Astrocyte (in vitro differentiated cells and primary cell): ENCODE data around the gene SLC19A1. TPM values are rescaled to one million over a fixed set of nuclear protein-coding genes. Genes with fewer than 3 reads are reported as not detected.

Experiments used
- DNase-seq: peaks from one replicate; pipeline ENCODE4 v3.0.0-alpha.2; 2010; ENCODE audit warnings: low read depth
- FAIRE-seq: peaks from 2 replicates; lab custom pipeline; 2011; peaks lifted over from hg19 to GRCh38; lab: Jason Lieb, UNC
- H2AFZ ChIP-seq: 2 replicates; pipeline ENCODE4 v1.6.0; 2012; ENCODE audit warnings: low read depth, low read length, inconsistent platforms
- H3K27ac ChIP-seq: 2 replicates; pipeline ENCODE4 v1.5.1; 2011; ENCODE audit warnings: low read depth, low read length, inconsistent platforms
- H3K27me3 ChIP-seq: 2 replicates; pipeline ENCODE4 v1.6.0; 2011; ENCODE audit warnings: low read length, inconsistent platforms; ENCODE audit not compliant: insufficient read depth
- H3K36me3 ChIP-seq: 2 replicates; pipeline ENCODE4 v1.5.1; 2011; ENCODE audit warnings: low read length, inconsistent platforms; ENCODE audit not compliant: insufficient read depth
- H3K4me1 ChIP-seq: 2 replicates; pipeline ENCODE4 v1.5.1; 2011; ENCODE audit warnings: low read length, inconsistent platforms; ENCODE audit not compliant: insufficient read depth
- H3K4me2 ChIP-seq: 2 replicates; pipeline ENCODE4 v1.6.0; 2012; ENCODE audit warnings: low read length, inconsistent platforms
- H3K4me3 ChIP-seq: 2 replicates; pipeline ENCODE4 v1.5.1; 2011; ENCODE audit warnings: low read depth, mild to moderate bottlenecking, low read length, inconsistent platforms; ENCODE audit not compliant: insufficient read depth
- H3K79me2 ChIP-seq: 2 replicates; pipeline ENCODE4 v1.6.0; 2012; ENCODE audit warnings: mild to moderate bottlenecking, low read length, inconsistent platforms; ENCODE audit not compliant: insufficient read depth
- H3K9ac ChIP-seq: 2 replicates; pipeline ENCODE4 v1.6.0; 2012; ENCODE audit warnings: mild to moderate bottlenecking, low read length, inconsistent platforms
- H3K9me3 ChIP-seq: 2 replicates; pipeline ENCODE4 v1.5.1; 2012; ENCODE audit warnings: low read depth, mild to moderate bottlenecking, low read length, inconsistent platforms; ENCODE audit not compliant: insufficient read depth
- H4K20me1 ChIP-seq: 2 replicates; pipeline ENCODE4 v1.6.0; 2012; ENCODE audit warnings: low read length, inconsistent platforms; ENCODE audit not compliant: insufficient read depth
- H3K27ac Mint-ChIP-seq: one replicate; pipeline ENCODE4 v1.8.0; 2021; ENCODE audit warnings: mild to moderate bottlenecking, mixed read lengths; ENCODE audit not compliant: unreplicated experiment
- H3K27me3 Mint-ChIP-seq: one replicate; pipeline ENCODE4 v1.8.0; 2021; ENCODE audit warnings: low read depth, mixed read lengths; ENCODE audit not compliant: unreplicated experiment
- H3K36me3 Mint-ChIP-seq: one replicate; pipeline ENCODE4 v1.8.0; 2021; ENCODE audit warnings: low read depth, mixed read lengths; ENCODE audit not compliant: unreplicated experiment
- H3K4me1 Mint-ChIP-seq: one replicate; pipeline ENCODE4 v1.8.0; 2021; ENCODE audit warnings: low read depth, mixed read lengths; ENCODE audit not compliant: unreplicated experiment
- H3K4me3 Mint-ChIP-seq: one replicate; pipeline ENCODE4 v1.8.0; 2021; ENCODE audit warnings: mild to moderate bottlenecking, moderate library complexity, mixed read lengths; ENCODE audit not compliant: unreplicated experiment
- H3K9me3 Mint-ChIP-seq: one replicate; pipeline ENCODE4 v1.8.0; 2021; ENCODE audit warnings: mild to moderate bottlenecking, mixed read lengths; ENCODE audit not compliant: unreplicated experiment
- EZH2 ChIP-seq: IDR thresholded peaks from 2 replicates; pipeline ENCODE4 v1.6.1; 2012; ENCODE audit warnings: mild to moderate bottlenecking, low read length, inconsistent platforms; ENCODE audit not compliant: insufficient read depth
- total RNA-seq: library from RNA; stranded (reverse); gene quantifications from 2 replicates; pipeline ENCODE4 v1.2.1, GENCODE V29; 2021
- TF ChIP-seq, protein P1 (sequence below): IDR thresholded peaks from 2 replicates; pipeline ENCODE4 v1.5.1; 2011; ENCODE audit warnings: low read depth, mild to moderate bottlenecking, inconsistent platforms, low read length, moderate library complexity; ENCODE audit not compliant: insufficient read depth

SLC19A1 gene
- total RNA-seq, 1 donor from 2014 or later, result 11.7 TPM

DNA sequence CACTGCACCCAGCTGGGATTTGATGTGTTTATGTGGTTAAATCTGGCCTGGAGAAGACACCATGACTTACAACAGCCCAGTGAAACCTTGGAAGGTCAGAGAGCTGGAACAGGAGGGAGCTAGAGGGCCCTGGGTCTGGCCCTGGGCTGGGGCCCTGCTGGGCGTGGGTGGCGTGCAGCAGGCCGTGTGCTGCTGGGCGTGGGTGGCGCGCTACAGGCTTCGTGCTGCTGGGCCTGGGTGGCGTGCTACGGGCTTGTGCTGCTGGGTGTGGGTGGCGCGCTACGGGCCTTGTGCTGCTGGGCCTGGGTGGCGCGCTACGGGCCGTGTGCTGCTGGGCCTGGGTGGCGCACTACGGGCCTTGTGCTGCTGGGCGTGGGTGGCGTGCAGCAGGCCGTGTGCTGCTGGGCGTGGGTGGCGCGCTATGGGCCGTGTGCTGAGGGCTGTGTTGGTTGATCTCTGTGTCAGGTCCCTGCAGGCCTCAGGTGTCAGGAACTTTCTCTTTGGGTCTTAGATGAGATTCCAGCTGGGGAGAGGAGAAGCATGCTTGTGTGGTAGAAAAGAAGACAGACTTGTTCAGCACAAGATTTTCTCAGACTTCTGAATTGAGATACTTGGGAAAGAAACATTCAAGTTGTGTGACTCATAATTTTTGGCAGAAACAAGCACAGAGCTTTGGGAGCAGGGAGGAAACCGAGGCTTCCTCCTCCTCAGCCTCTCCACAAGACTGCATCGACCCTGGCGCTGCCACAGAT lies 71.3 kb downstream of the SLC19A1 start:
- Histone ChIP-seq H2AFZ (peak overlapping the region; percentile 60), H3K4me3 (peak overlapping the region; percentile 9), H3K9ac (peak overlapping the region; percentile 72), H3K27ac (peak overlapping the region; percentile 87), H3K36me3 (peaks cover 3% of the 10 kb centered on the region), H4K20me1 (peaks cover 27% of the 10 kb centered on the region), H3K27me3 (no peaks in the 10 kb centered on the region), H3K4me1 (peaks cover 22% of the 10 kb centered on the region), H3K4me2 (peak overlapping the region; percentile 74), H3K79me2 (peaks cover 39% of the 10 kb centered on the region), H3K9me3 (no peaks in the 10 kb centered on the region)
- DNase-seq (peak; percentile 95), FAIRE-seq (peak; percentile 90)
- H3K27me3 Mint-ChIP-seq, result no peaks in the 10 kb centered on the region
- peak overlapping the region; percentile 16 for H3K4me3 Mint-ChIP-seq
- H3K36me3 Mint-ChIP-seq, result peaks cover 5% of the 10 kb centered on the region
- peaks cover 25% of the 10 kb centered on the region for H3K4me1 Mint-ChIP-seq
- TF ChIP-seq, protein P1, sequence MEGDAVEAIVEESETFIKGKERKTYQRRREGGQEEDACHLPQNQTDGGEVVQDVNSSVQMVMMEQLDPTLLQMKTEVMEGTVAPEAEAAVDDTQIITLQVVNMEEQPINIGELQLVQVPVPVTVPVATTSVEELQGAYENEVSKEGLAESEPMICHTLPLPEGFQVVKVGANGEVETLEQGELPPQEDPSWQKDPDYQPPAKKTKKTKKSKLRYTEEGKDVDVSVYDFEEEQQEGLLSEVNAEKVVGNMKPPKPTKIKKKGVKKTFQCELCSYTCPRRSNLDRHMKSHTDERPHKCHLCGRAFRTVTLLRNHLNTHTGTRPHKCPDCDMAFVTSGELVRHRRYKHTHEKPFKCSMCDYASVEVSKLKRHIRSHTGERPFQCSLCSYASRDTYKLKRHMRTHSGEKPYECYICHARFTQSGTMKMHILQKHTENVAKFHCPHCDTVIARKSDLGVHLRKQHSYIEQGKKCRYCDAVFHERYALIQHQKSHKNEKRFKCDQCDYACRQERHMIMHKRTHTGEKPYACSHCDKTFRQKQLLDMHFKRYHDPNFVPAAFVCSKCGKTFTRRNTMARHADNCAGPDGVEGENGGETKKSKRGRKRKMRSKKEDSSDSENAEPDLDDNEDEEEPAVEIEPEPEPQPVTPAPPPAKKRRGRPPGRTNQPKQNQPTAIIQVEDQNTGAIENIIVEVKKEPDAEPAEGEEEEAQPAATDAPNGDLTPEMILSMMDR, result no peak
- no peak for TF ChIP-seq EZH2
- H3K9me3 Mint-ChIP-seq, result no peaks in the 10 kb centered on the region
- H3K27ac Mint-ChIP-seq, result peak overlapping the region; percentile 96

DNA sequence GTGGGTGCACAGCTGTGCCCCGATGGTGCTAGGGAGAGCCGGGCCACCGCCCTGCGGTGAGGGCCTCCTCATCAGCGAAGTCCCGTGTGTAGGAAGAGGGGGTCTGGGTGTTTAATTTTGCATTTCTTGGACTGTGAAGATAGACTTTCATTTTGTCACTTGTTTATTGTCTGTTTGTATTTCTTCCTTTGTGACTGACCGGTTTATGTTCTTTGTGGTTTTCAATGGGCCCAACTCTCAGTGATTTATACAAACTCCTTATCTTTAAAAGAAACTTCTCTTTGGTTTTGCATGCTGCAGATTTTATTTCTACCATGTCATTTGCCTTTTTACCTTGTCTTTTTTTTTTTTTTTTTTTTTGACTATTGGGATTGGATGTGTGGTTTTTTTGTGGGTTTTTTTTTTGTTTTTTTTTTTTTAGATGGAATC lies 72.1 kb downstream of the SLC19A1 start:
- Histone ChIP-seq H3K9me3 (no peaks in the 10 kb centered on the region), H4K20me1 (peaks cover 31% of the 10 kb centered on the region), H2AFZ (peak overlapping the region; percentile 21), H3K27ac (peak overlapping the region; percentile 87), H3K4me1 (peaks cover 22% of the 10 kb centered on the region), H3K36me3 (peaks cover 3% of the 10 kb centered on the region), H3K4me3 (no peak overlapping the region), H3K79me2 (peaks cover 41% of the 10 kb centered on the region), H3K9ac (peak overlapping the region; percentile 72), H3K27me3 (no peaks in the 10 kb centered on the region), H3K4me2 (peak overlapping the region; percentile 48)
- Mint-ChIP-seq H3K4me3 (no peak overlapping the region), H3K36me3 (peaks cover 9% of the 10 kb centered on the region), H3K27me3 (no peaks in the 10 kb centered on the region), H3K4me1 (peaks cover 25% of the 10 kb centered on the region), H3K27ac (peak overlapping the region; percentile 89), H3K9me3 (peaks cover 1% of the 10 kb centered on the region)
- TF ChIP-seq, protein P1, result no peak
- no peak for TF ChIP-seq EZH2
- FAIRE-seq (no peak), DNase-seq (peak; percentile 81)
